ENCODE measurements around the gene CCDC146. TPM values are rescaled to one million over a fixed set of nuclear protein-coding genes. Genes with fewer than 3 reads are reported as not detected.
"Not testable (repeated sequence)": the region's sequence is repeated elsewhere in the genome, so short reads cannot be mapped to it uniquely, and the experiment has no call there.

CCDC146 gene
- total and polyA plus RNA-seq, 9 donors: 5.3 to 44.6 (median 14.0) TPM

DNA sequence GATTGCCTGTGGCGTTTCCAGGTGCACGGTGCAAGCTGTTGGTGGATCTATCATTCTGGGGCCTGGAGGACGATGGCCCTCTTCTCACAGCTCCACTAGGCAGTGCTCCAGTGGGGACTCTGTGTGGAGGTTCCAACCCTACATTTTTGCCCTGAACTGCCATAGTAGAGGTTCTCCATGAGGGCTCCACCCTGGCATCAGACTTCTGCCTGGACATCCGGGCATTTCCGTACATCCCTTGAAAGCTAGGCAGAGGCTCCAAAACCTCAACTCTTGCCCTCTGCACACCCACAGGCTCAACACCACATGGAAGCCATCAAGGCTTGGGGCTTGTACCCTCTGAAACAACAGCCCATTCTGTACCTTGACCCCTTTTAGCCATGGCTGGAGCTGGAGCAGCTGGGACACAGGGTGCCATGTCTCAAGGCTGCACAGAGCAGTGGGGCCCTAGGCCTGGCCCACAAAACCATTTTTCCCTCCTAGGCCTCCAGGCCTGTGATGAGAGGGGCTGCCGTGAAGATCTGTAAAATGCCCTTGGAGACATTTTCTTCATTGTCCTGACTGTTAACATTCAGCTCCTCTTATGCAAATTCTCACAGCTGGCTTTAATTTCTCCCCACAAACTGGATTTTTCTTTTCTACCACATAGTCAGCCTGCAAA lies 87.2 kb downstream of the CCDC146 start:
- H3K27ac ChIP-seq: no peak overlapping the region
- H3K27me3 ChIP-seq: no peaks in the 10 kb centered on the region
- H3K4me1 ChIP-seq (ENCODE audit: insufficient read depth): no peaks in the 10 kb centered on the region
- H3K9me3 ChIP-seq: no peaks in the 10 kb centered on the region
- no peak overlapping the region for H3K4me3 ChIP-seq
- no peaks in the 10 kb centered on the region for H3K36me3 ChIP-seq
- WGBS, 3 donors: 95 to 97% (median 97%) methylated on average over 6 of the region's 6 CpGs
- intact Hi-C loops (cut with DNase I): no loop called here
- no peak for DNase-seq
- TF ChIP-seq POLR2A (IDR thresholded peaks at IDR 0.05) (no peak), CTCF (IDR thresholded peaks at IDR 0.05) (no peak), EP300 (IDR thresholded peaks at IDR 0.05) (no peak)

GRCh38 chr7:77216181-77216845 lies 93.9 kb downstream of the CCDC146 start:
- WGBS, 3 donors: 90 to 92% (median 91%) methylated on average over 3 of the region's 3 CpGs
- Histone ChIP-seq H3K27me3 (no peaks in the 10 kb centered on the region), H3K4me3 (no peak overlapping the region), H3K27ac (no peak overlapping the region), H3K36me3 (no peaks in the 10 kb centered on the region), H3K9me3 (no peaks in the 10 kb centered on the region), H3K4me1 (ENCODE audit: insufficient read depth) (no peaks in the 10 kb centered on the region)
- TF ChIP-seq POLR2A (IDR thresholded peaks at IDR 0.05) (no peak), EP300 (IDR thresholded peaks at IDR 0.05) (no peak), CTCF (IDR thresholded peaks at IDR 0.05) (no peak)
- no peak for DNase-seq
- intact Hi-C loops (cut with DNase I): no loop called here

DNA sequence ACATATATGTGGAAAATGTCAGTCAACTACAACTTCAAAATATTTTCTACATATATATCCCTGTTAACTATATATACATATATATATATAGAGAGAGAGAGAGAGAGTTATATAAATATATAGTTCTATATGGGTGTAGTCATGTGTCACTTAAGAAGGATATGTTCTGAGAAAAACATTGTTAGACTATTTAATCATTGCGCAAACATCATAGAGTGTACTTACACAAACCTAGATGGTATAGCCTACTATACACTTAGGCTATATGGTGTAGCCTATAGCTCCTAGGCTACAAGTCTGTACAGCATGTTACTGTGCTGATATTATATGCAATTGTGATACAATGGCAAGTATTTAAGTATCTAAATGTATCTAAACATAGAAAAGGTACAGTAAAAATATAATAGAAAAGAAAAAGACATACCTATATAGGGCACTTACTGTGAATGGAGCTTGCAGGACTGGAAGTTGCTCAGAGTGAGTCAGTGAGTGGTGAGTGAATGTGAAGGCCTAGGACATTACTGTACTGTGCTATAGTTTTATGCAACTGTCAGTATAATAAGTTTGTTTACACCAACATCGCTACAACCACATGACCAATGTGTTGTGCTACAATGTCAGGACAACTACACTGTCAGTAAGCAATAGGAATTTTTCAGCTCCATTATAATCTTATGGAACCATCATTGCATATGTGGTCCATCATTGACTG lies 95.2 kb downstream of the CCDC146 start:
- 91 to 96% (median 96%) methylated on average over 2 of the region's 2 CpGs for WGBS, 3 donors

DNA sequence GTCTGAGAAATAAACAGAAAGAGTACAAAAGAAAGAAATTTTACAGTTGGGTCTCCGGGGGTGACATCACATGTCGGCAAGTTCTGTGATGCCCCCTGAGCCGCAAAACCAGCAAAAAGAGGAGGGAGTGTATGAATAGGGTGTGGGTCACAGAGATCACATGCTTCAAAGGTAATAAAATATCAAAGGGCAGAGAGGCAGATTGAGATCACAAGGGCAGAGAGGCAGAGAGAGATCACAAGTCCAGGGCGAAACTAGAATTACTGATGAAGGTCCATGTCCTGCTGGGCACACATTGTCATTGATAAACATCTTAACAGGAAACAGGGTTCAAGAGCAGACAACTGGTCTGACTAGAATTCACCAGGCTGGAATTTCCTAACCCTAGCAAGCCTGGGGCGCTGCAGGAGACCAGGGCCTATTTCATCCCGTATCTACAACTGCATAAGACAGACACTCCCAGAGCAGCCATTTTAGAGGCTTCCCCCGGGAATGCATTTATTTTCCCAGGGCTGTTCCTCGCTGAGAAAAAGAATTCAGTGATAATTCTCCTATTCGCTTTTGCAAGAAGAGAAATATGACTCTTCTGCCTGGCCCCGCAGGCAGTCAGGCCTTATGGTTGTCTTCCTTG lies 97.4 kb downstream of the CCDC146 start:
- intact Hi-C loops (cut with DNase I); H3K9me3 ChIP-seq; H3K4me1 ChIP-seq (ENCODE audit: insufficient read depth); H3K27ac ChIP-seq; H3K27me3 ChIP-seq; H3K36me3 ChIP-seq; H3K4me3 ChIP-seq; DNase-seq: not testable (repeated sequence)
- WGBS, 3 donors: 95 to 98% (median 96%) methylated on average over 10 of the region's 10 CpGs

More for the DNA sequence above, 95.2 kb downstream of the CCDC146 start:
- no peak for DNase-seq
- Histone ChIP-seq H3K27ac (no peak overlapping the region), H3K36me3 (no peaks in the 10 kb centered on the region), H3K9me3 (no peaks in the 10 kb centered on the region), H3K4me3 (no peak overlapping the region), H3K4me1 (ENCODE audit: insufficient read depth) (no peaks in the 10 kb centered on the region), H3K27me3 (no peaks in the 10 kb centered on the region)
- no peak for TF ChIP-seq EP300 (IDR thresholded peaks at IDR 0.05)
- no peak for TF ChIP-seq CTCF (IDR thresholded peaks at IDR 0.05)
- TF ChIP-seq POLR2A (IDR thresholded peaks at IDR 0.05): no peak
- intact Hi-C loops (cut with DNase I): no loop called here

Measured in ovary (tissue), 9 donors.